SU-DHL-6 (cell line): ENCODE data around the gene CIP2A.

ENCODE experiments used
- CTCF ChIP-seq: fragments of 200-600 bp; sonication (generic); IDR thresholded peaks from one replicate; pipeline ENCODE4 v1.5.1; 2017; ENCODE audit warnings: antibody characterized with exemption, mild to moderate bottlenecking, low read length, moderate library complexity; ENCODE audit not compliant: insufficient read depth, poor library complexity, severe bottlenecking
- EZH2phosphoT487 ChIP-seq: fragments of 200-600 bp; sonication (generic), shearing (Covaris generic); conservative IDR thresholded peaks from 2 replicates; pipeline ENCODE4 v1.6.1; 2018; ENCODE audit warnings: mild to moderate bottlenecking, antibody characterized with exemption, low read length, moderate library complexity, mixed read lengths

- TF ChIP-seq CTCF, result no peak
- no peak for TF ChIP-seq EZH2phosphoT487
These were observed 40.9 kb downstream of the CIP2A start for GRCh38 chr3:108548304-108548703.
